ENCODE data around the gene TRIM38. TPM values are rescaled to one million over a fixed set of nuclear protein-coding genes. Genes with fewer than 3 reads are reported as not detected.

TRIM38 gene
- total and polyA plus RNA-seq, 2 of the 13 experiments (the other 11 are each of a cell fraction or from before 2014, with no cell fraction given), result 2.5 to 3.1 TPM

DNA sequence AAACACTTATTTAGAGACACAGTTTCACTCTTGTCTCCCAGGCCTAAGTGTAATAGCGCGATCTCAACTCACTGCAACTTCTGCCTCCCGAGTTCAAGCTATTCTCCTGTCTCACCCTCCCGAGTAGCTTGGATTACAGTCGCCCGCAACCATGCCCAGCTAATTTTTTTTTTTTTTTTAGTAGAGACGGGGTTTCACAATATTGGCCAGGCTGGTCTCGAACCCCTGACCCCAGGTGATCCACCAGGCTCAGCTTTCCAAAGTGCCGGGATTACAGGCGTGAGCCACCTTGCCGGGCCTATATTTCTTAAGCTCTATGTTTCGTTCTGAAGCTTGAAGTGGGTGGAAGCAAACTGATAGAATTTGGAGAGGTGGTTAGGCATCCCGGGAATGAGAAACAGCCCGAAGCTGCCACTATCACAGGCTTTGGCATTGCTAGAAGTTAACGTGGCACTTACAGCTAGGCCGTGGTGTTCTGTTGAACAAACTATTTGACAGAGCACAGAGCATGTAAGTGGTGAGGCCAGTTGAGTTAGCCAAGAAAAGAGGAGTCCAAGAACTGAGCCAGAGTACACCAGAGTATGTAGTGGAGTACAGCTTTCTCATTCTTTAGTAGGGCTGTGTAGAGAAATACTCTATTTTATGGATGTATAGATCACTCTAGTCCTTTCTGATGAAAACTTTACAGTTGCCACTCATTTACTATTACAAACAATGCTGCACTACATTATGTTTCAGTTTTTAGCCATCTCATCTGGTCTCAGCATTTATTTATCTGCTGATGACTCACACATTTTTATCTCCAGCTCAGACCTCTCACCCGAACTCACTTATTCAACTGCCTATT lies 62.7 kb downstream of the TRIM38 start (continued):
- TF ChIP-seq PPARG (CRISPR knock-in tag; conservative IDR thresholded peaks at IDR 0.05), result 0 out of 2 replicates have a peak, but pooled peaks have one; percentile 9
- TF ChIP-seq ARHGAP35 (CRISPR knock-in tag; IDR thresholded peaks at IDR 0.05; ENCODE audit: borderline replicate concordance), result no peak
- no peak for TF ChIP-seq ZBTB8A (CRISPR knock-in tag; IDR thresholded peaks at IDR 0.05; ENCODE audit: borderline replicate concordance, low read depth)
- TF ChIP-seq MEIS1 (CRISPR knock-in tag; IDR thresholded peaks at IDR 0.05; ENCODE audit: borderline replicate concordance), result no peak
- no peak for TF ChIP-seq KLF9 (CRISPR knock-in tag; IDR thresholded peaks at IDR 0.05; ENCODE audit: low read depth)
- TF ChIP-seq JUNB (CRISPR knock-in tag; IDR thresholded peaks at IDR 0.05; ENCODE audit: borderline replicate concordance), result 0 out of 2 replicates have a peak, but pooled peaks have one; percentile 12
- no peak for TF ChIP-seq FOXP1 (IDR thresholded peaks at IDR 0.05)
- TF ChIP-seq FOXP1 (CRISPR knock-in tag; IDR thresholded peaks at IDR 0.05), result no peak
- peak; percentile 24; the same call in 1 of the 2 replicates for TF ChIP-seq MAFF (IDR thresholded peaks at IDR 0.05; ENCODE audit: low read depth, low read length)
- TF ChIP-seq MLLT10 (CRISPR knock-in tag; IDR thresholded peaks at IDR 0.05), result no peak

DNA sequence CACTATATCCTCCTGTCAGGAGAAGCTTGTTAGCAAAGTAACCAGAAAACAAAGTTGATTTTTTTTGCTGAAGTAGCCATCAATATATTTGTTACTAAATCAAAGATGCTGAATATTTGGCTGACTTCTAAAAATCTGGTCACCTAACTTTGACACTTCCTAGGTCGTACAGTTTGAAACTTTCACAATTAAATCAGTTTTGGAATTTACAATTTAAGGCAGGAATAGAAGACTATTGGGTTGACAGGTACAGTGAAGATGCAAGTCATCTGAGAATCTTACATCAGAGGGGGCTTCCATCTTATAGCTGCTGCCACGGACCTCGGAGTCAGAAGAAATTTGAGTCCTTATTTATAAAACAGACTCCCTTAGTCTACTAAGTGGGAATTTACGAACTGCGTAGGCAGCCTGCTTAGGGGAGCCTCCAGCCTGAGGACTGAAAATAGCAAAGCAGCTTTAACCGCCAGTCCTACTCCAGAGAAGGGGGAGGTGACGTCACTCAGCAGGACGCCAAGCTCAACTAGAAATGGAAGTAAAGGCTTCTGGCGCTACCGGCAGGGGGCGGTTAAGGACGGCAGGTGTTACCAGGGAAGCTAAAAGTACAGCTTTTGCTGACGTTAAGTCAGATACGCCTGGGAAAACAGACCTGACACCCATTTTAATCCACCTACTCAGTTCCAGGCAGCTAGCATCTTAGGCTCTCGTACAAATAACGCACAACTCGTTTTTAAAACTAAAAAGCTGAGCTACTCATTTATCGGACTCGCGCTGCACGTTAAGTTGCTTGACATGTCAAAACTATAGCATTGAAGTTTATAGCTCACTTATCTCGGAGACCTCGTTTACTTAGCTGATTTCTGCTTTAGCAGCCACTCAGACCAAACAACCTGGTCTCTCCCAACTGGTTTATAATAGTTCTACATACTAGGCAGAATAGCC lies 63.6 kb downstream of the TRIM38 start:
- Histone ChIP-seq H3K9ac (ENCODE audit: insufficient read depth, low read depth, low read length) (peak overlapping the region; percentile 82), H3K36me3 (replicated peaks in 1 of 2; ENCODE audit: control insufficient read depth in 1 of 2, insufficient read depth in 2 of 2, low read length in 2 of 2) (no peaks in the 10 kb centered on the region), H4K20me1 (ENCODE audit: insufficient read depth, low read length) (no peaks in the 10 kb centered on the region), H3K79me2 (ENCODE audit: insufficient read depth, low read length) (no peaks in the 10 kb centered on the region), H3K9me3 (ENCODE audit: low read length) (no peaks in the 10 kb centered on the region), H3K4me2 (ENCODE audit: low read depth, low read length) (peak overlapping the region; percentile 95), H3K27me3 (ENCODE audit: control insufficient read depth in 1 of 2, insufficient read depth in 2 of 2, low read length in 2 of 2) (no peaks in the 10 kb centered on the region; a peak in 1 of 5 replicates), H2AFZ (ENCODE audit: low read length) (no peak overlapping the region), H3K4me3 (replicated peaks in 1 of 3; ENCODE audit: insufficient read depth in 1 of 3, low read depth in 2 of 3, low read length in 3 of 3) (peak overlapping the region; percentile 59 to 80 (median 71)), H3K4me1 (ENCODE audit: insufficient read depth, low read length) (peaks cover 62% of the 10 kb centered on the region), H3K27ac (ENCODE audit: extremely low read length, insufficient read depth, low read length) (peak overlapping the region; percentile 93)
- ATAC-seq (peak; percentile 68), DNase-seq (ENCODE audit: low spot score) (peak; percentile 97), FAIRE-seq (peak; percentile 76)
- WGBS (ENCODE audit: low lambda C conversion rate), result under 1% methylated on average over 23 of the region's 23 CpGs
- intact Hi-C loops (cut with micrococcal nuclease; ENCODE audit: unreplicated experiment), result loop anchor here (1.0 to 10.0 kb wide), 5 partner anchors 29 to 509 kb away; partner anchors contain the start of gene HMGN4
- ChIA-PET CTCF (ENCODE audit: low intra/inter-chr PET ratio, low total read pairs) (interaction anchor here (0.6 to 1.1 kb wide), 3 partner anchors 39 to 71 kb away, joined by 3 to 4 read pairs (median 3); no protein-coding TSS in a partner anchor), POLR2A (interaction anchor here (0.7 to 12.3 kb wide), 27 partner anchors 11 to 1867 kb away, joined by 3 to 322 read pairs (median 5); partner anchors contain the start of gene HFE)
- no TSS peak for BruUV-seq (replicated peaks)
- in situ Hi-C loops (cut with HindIII; ENCODE audit: extremely low pct_ligation_motif_present, low pct_unique_long_range_greater_than_20kb), result no loop called here
- TF ChIP-seq SCMH1 (CRISPR knock-in tag; IDR thresholded peaks at IDR 0.05; ENCODE audit: borderline replicate concordance) (no peak), ZZZ3 (CRISPR knock-in tag; IDR thresholded peaks at IDR 0.05; ENCODE audit: borderline replicate concordance) (no peak), RXRB (CRISPR knock-in tag; IDR thresholded peaks at IDR 0.05; ENCODE audit: borderline replicate concordance) (0 out of 2 replicates have a peak, but pooled peaks have one; percentile 41), HHEX (CRISPR knock-in tag; IDR thresholded peaks at IDR 0.05) (no peak), ZNF768 (CRISPR knock-in tag; IDR thresholded peaks at IDR 0.05) (no peak), RFX1 (IDR thresholded peaks at IDR 0.05) (no peak), NFIB (CRISPR knock-in tag; IDR thresholded peaks at IDR 0.05; ENCODE audit: borderline replicate concordance) (no peak), RARG (CRISPR knock-in tag; IDR thresholded peaks at IDR 0.05; ENCODE audit: low read depth) (no peak; the same call in 1 of the 2 replicates)
- TF ChIP-seq, protein P1, sequence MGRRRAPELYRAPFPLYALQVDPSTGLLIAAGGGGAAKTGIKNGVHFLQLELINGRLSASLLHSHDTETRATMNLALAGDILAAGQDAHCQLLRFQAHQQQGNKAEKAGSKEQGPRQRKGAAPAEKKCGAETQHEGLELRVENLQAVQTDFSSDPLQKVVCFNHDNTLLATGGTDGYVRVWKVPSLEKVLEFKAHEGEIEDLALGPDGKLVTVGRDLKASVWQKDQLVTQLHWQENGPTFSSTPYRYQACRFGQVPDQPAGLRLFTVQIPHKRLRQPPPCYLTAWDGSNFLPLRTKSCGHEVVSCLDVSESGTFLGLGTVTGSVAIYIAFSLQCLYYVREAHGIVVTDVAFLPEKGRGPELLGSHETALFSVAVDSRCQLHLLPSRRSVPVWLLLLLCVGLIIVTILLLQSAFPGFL (CRISPR knock-in tag; IDR thresholded peaks at IDR 0.05), result no peak
- TF ChIP-seq, protein P2, sequence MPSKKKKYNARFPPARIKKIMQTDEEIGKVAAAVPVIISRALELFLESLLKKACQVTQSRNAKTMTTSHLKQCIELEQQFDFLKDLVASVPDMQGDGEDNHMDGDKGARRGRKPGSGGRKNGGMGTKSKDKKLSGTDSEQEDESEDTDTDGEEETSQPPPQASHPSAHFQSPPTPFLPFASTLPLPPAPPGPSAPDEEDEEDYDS (CRISPR knock-in tag; IDR thresholded peaks at IDR 0.05), result 0 out of 2 replicates have a peak, but pooled peaks have one; percentile 41
